H1 (cell line): ENCODE results near the gene SLC35F3. TPM values are rescaled to one million over a fixed set of nuclear protein-coding genes. Genes with fewer than 3 reads are reported as not detected.

Experiments
- CTCF ChIA-PET: fragments of 300-600 bp; sonication (Branson Sonifier 250); formaldehyde crosslinking; loops from one replicate; lab custom pipeline; 2021; ENCODE audit not compliant: partially characterized antibody; lab: Charles Lee
- POLR2A ChIA-PET: fragments of 300-600 bp; sonication (Branson Sonifier 250); formaldehyde crosslinking; loops from one replicate; lab custom pipeline; 2021; ENCODE audit warnings: inconsistent platforms; ENCODE audit not compliant: partially characterized antibody; lab: Charles Lee
- DNase-seq, 2 experiments: peaks; one replicate each; pipeline versions ENCODE4 v3.0.0 to v3.0.0-alpha.2; 2010 to 2022; ENCODE audit warnings: low spot score in 2 of 2, low read depth in 1 of 2, mixed read lengths in 1 of 2
- FAIRE-seq: peaks from 2 replicates; lab custom pipeline; 2011; peaks lifted over from hg19 to GRCh38; lab: Jason Lieb, UNC
- H2AFZ ChIP-seq: 2 replicates; pipeline ENCODE4 v1.8.1; 2012; ENCODE audit warnings: low read length, inconsistent platforms
- H2AK5ac ChIP-seq: 2 replicates; pipeline ENCODE4 v1.6.1; 2013; ENCODE audit warnings: low read depth, low read length
- H2BK120ac ChIP-seq: replicated peaks from 2 replicates; pipeline ENCODE3; 2013; ENCODE audit warnings: low read depth, low read length, inconsistent platforms
- H2BK12ac ChIP-seq: 2 replicates; pipeline ENCODE4 v1.6.1; 2013; ENCODE audit warnings: low read depth, low read length
- H2BK15ac ChIP-seq: 2 replicates; pipeline ENCODE4 v1.6.1; 2013; ENCODE audit warnings: low read length
- H2BK20ac ChIP-seq: 2 replicates; pipeline ENCODE4 v1.6.1; 2013; ENCODE audit warnings: low read length
- H2BK5ac ChIP-seq: 2 replicates; pipeline ENCODE4 v1.6.1; 2013; ENCODE audit warnings: low read depth, low read length
- H3K14ac ChIP-seq: 2 replicates; pipeline ENCODE4 v1.6.1; 2013; ENCODE audit warnings: inconsistent platforms; ENCODE audit not compliant: insufficient read length
- H3K18ac ChIP-seq: 2 replicates; pipeline ENCODE4 v1.6.1; 2013; ENCODE audit warnings: low read length; ENCODE audit errors: extremely low read depth
- H3K23ac ChIP-seq: 2 replicates; pipeline ENCODE4 v1.6.1; 2013; ENCODE audit warnings: inconsistent platforms; ENCODE audit not compliant: insufficient read length
- H3K23me2 ChIP-seq: 2 replicates; pipeline ENCODE4 v1.6.1; 2013; ENCODE audit warnings: low read depth, low read length
- H3K27ac ChIP-seq: 2 replicates; pipeline ENCODE4 v1.6.1; 2011; ENCODE audit warnings: low read depth, low read length, inconsistent platforms
- H3K27me3 ChIP-seq, 4 experiments: replicated peaks in 1 of 4; 1 replicate in 1 of 4; 2 replicates in 3 of 4; pipeline versions ENCODE4 v1.6.1 to v1.8.1; 2011 to 2013; ENCODE audit warnings: low read length in 3 of 4, mild to moderate bottlenecking in 3 of 4, inconsistent platforms in 2 of 4, mixed read lengths in 2 of 4, moderate library complexity in 1 of 4; ENCODE audit not compliant: control insufficient read depth in 3 of 4, insufficient read depth in 3 of 4; ENCODE audit errors: extremely low read depth in 1 of 4
- H3K36me3 ChIP-seq, 4 experiments: 2 replicates each; pipeline versions ENCODE4 v1.6.1 to v1.8.1; 2011 to 2013; ENCODE audit warnings: mild to moderate bottlenecking in 4 of 4, low read length in 3 of 4, moderate library complexity in 2 of 4, control low read depth in 1 of 4, inconsistent platforms in 1 of 4; ENCODE audit not compliant: insufficient read depth in 4 of 4, control insufficient read depth in 2 of 4
- H3K4ac ChIP-seq: replicated peaks from 2 replicates; pipeline ENCODE3; 2013; ENCODE audit warnings: low read length, low read depth, mixed read lengths, inconsistent platforms; ENCODE audit not compliant: insufficient read length
- H3K4me1 ChIP-seq, 4 experiments: replicated peaks in 1 of 4; 1 replicate in 1 of 4; 2 replicates in 3 of 4; pipeline versions ENCODE4 v1.6.1 to v1.8.1; 2011 to 2013; ENCODE audit warnings: low read length in 3 of 4, inconsistent platforms in 2 of 4, mixed read lengths in 1 of 4; ENCODE audit not compliant: insufficient read depth in 4 of 4, control insufficient read depth in 3 of 4
- H3K4me2 ChIP-seq, 2 experiments: 2 replicates each; pipeline versions ENCODE4 v1.6.1 to v1.8.1; 2011 to 2013; ENCODE audit warnings: low read depth in 2 of 2, low read length in 2 of 2, control low read depth in 1 of 2, inconsistent platforms in 1 of 2, mild to moderate bottlenecking in 1 of 2; ENCODE audit not compliant: insufficient read depth in 1 of 2
- H3K4me3 ChIP-seq, 4 experiments: fragments of 200-600, 300-600 bp in 1 of 4; sonication (generic), shearing (Covaris generic), sonication (Bioruptor Twin) in 1 of 4; 2 replicates each; pipeline versions ENCODE4 v1.5.1 to v1.8.1; 2011 to 2016; ENCODE audit warnings: low read length in 4 of 4, low read depth in 3 of 4, control low read depth in 2 of 4, inconsistent platforms in 2 of 4, mild to moderate bottlenecking in 2 of 4, mixed read lengths in 1 of 4, moderate library complexity in 1 of 4; ENCODE audit not compliant: insufficient read depth in 2 of 4; ENCODE audit errors: extremely low read depth in 1 of 4
- H3K56ac ChIP-seq: replicated peaks from 2 replicates; pipeline ENCODE3; 2013; ENCODE audit warnings: low read depth, mild to moderate bottlenecking, mixed read lengths, low read length, inconsistent platforms; ENCODE audit not compliant: insufficient read length
- H3K79me1 ChIP-seq: 2 replicates; pipeline ENCODE4 v1.6.1; 2013; ENCODE audit warnings: low read depth, low read length, control low read depth
- H3K79me2 ChIP-seq, 2 experiments: 2 replicates each; pipeline versions ENCODE4 v1.6.1 to v1.8.1; 2012 to 2013; ENCODE audit warnings: low read length in 2 of 2, mild to moderate bottlenecking in 2 of 2, inconsistent platforms in 1 of 2; ENCODE audit not compliant: insufficient read depth in 2 of 2, control insufficient read depth in 1 of 2
- H3K9ac ChIP-seq, 4 experiments: replicated peaks in 1 of 4; 1 replicate in 1 of 4; 2 replicates in 3 of 4; pipeline versions ENCODE4 v1.6.1 to v1.8.1; 2011 to 2013; ENCODE audit warnings: low read depth in 3 of 4, low read length in 3 of 4, control low read depth in 2 of 4, mild to moderate bottlenecking in 2 of 4, moderate library complexity in 2 of 4, inconsistent platforms in 1 of 4; ENCODE audit errors: extremely low read depth in 1 of 4
- H3K9me3 ChIP-seq, 2 experiments: 2 replicates each; pipeline versions ENCODE4 v1.6.1 to v1.8.1; 2012 to 2013; ENCODE audit warnings: mild to moderate bottlenecking in 2 of 2, moderate library complexity in 2 of 2, control low read depth in 1 of 2, inconsistent platforms in 1 of 2, low read depth in 1 of 2, low read length in 1 of 2, mixed read lengths in 1 of 2; ENCODE audit not compliant: insufficient read depth in 2 of 2
- H4K20me1 ChIP-seq, 2 experiments: replicated peaks in 1 of 2; 2 replicates each; pipeline versions ENCODE3 to v1.8.1; 2011 to 2013; ENCODE audit warnings: inconsistent platforms in 2 of 2, low read length in 2 of 2, mild to moderate bottlenecking in 1 of 2; ENCODE audit not compliant: insufficient read depth in 2 of 2, control insufficient read depth in 1 of 2
- H4K5ac ChIP-seq: 2 replicates; pipeline ENCODE4 v1.6.1; 2013; ENCODE audit warnings: low read length, low read depth, mixed read lengths, inconsistent platforms; ENCODE audit not compliant: insufficient read length
- H4K8ac ChIP-seq: 2 replicates; pipeline ENCODE4 v1.8.0; 2013; ENCODE audit warnings: mild to moderate bottlenecking, moderate library complexity, low read length, inconsistent platforms; ENCODE audit not compliant: insufficient read depth; ENCODE audit errors: extremely low read depth
- H4K91ac ChIP-seq: replicated peaks from 2 replicates; pipeline ENCODE3; 2013; ENCODE audit warnings: low read length, mixed read lengths, inconsistent platforms; ENCODE audit not compliant: insufficient read length
- BCL11A ChIP-seq, 2 experiments: IDR thresholded peaks; one replicate each; pipeline ENCODE4 v1.6.1; 2011; ENCODE audit warnings: low read depth in 2 of 2, low read length in 2 of 2, mild to moderate bottlenecking in 2 of 2
- CBX8 ChIP-seq: fragments of 300-800, 300-1000 bp; sonication (generic); IDR thresholded peaks from 2 replicates; pipeline ENCODE4 v1.7.1; 2016; ENCODE audit warnings: low read depth, low read length, borderline replicate concordance
- CTBP2 ChIP-seq: IDR thresholded peaks from 2 replicates; pipeline ENCODE4 v1.7.0; 2011; ENCODE audit warnings: borderline replicate concordance, mild to moderate bottlenecking, moderate library complexity, mixed read lengths, low read length; ENCODE audit not compliant: insufficient read depth, insufficient read length
- POU5F1 ChIP-seq: IDR thresholded peaks from 2 replicates; pipeline ENCODE4 v1.6.1; 2011; ENCODE audit warnings: low read depth, mild to moderate bottlenecking, low read length, moderate library complexity
- RNF2 ChIP-seq: fragments of 200-900, 300-1000 bp; sonication (generic); IDR thresholded peaks from 2 replicates; pipeline ENCODE4 v1.7.1; 2016; ENCODE audit warnings: borderline replicate concordance, low read depth, mild to moderate bottlenecking, antibody characterized with exemption, low read length; ENCODE audit not compliant: poor library complexity, severe bottlenecking; ENCODE audit errors: missing control alignments
- SIN3A ChIP-seq, 2 experiments: IDR thresholded peaks in 1 of 2; conservative IDR thresholded peaks in 1 of 2; 2 replicates each; pipeline ENCODE4 v1.6.1; 2011 to 2012; ENCODE audit warnings: low read length in 2 of 2, improper control_type of control experiment in 1 of 2, low read depth in 1 of 2, mild to moderate bottlenecking in 1 of 2
- SP4 ChIP-seq: IDR thresholded peaks from 2 replicates; pipeline ENCODE4 v1.6.1; 2012; ENCODE audit warnings: low read length, inconsistent platforms
- TAF1 ChIP-seq: IDR thresholded peaks from 2 replicates; pipeline ENCODE4 v1.6.1; 2011; ENCODE audit warnings: mild to moderate bottlenecking, low read depth, low read length
- TEAD4 ChIP-seq: IDR thresholded peaks from 2 replicates; pipeline ENCODE4 v1.6.1; 2012; ENCODE audit warnings: low read depth, low read length, inconsistent platforms, mixed read lengths
- YY1 ChIP-seq: IDR thresholded peaks from 2 replicates; pipeline ENCODE4 v1.6.1; 2011; ENCODE audit warnings: low read depth, mild to moderate bottlenecking, low read length
- WGBS, 2 experiments: shearing (Covaris generic) in 1 of 2; methylation state at CpG; one replicate each; pipeline versions ENCODE4 v1.1.6 to v1.1.7; 2013 to 2015; ENCODE audit warnings: low lambda C conversion rate in 2 of 2, mixed read lengths in 2 of 2, inconsistent platforms in 1 of 2, low coverage in 1 of 2, missing lambda C conversion rate in 1 of 2; ENCODE audit not compliant: insufficient replicate concordance in 2 of 2, insufficient coverage in 1 of 2, insufficient read length in 1 of 2; ENCODE audit errors: extremely low coverage in 1 of 2, missing lambda C conversion rate in 1 of 2; 5-methylcytosine and 5-hydroxymethylcytosine counted together
- polyA plus RNA-seq, 7 experiments: library from polyadenylated mRNA; depleted of rRNA in 3 of 7; stranded (reverse) in 5 of 7; unstranded in 2 of 7; fragments of >200 nt in 5 of 7; fragments of 200-250 nt in 2 of 7; gene quantifications; 1 replicate in 5 of 7; 2 replicates in 1 of 7; 4 replicates in 1 of 7; pipeline versions ENCODE4 v1.2.1 to v1.2.3, GENCODE V29; 2011 to 2013; ENCODE audit warnings: missing spikeins in 2 of 7, mixed read lengths in 2 of 7
- total RNA-seq: library from RNA; stranded (reverse); fragmentation: NEBNext Ultra II Directional; extraction: Animal tissue kit (Norgen Biotek cat#: 25700); gene quantifications from 2 replicates; pipeline ENCODE4 v1.2.1, GENCODE V29; 2021

SLC35F3 gene
- total and polyA plus RNA-seq, 2 of the 8 experiments (the other 6 are each of a cell fraction or from before 2014, with no cell fraction given): 0.78 to 1.2 TPM

GRCh38 chr1:234292548-234292947, 388.1 kb downstream of the SLC35F3 start:
- no peak overlapping the region for H2BK12ac ChIP-seq
- peaks cover 0 to 3% (median 0%) of the 10 kb centered on the region in 4 experiments; a peak in 1 of 7 replicates for H3K4me1 ChIP-seq
- no peak overlapping the region for H3K18ac ChIP-seq
- no peak overlapping the region for H4K91ac ChIP-seq
- H3K23me2 ChIP-seq: no peaks in the 10 kb centered on the region
- CTCF ChIA-PET: interaction anchor here (0.5 to 5.6 kb wide), 3 partner anchors 11 to 367 kb away, joined by 3 to 79 read pairs (median 4); no protein-coding TSS in a partner anchor
- no peak overlapping the region for H3K4me2 ChIP-seq
- WGBS, 2 experiments: 92% methylated on average over 2 of the region's 2 CpGs; no CpG with 5 or more reads in 1 of the 2 experiments
- no peak overlapping the region for H3K4me3 ChIP-seq
- H2BK5ac ChIP-seq: no peak overlapping the region
- H3K4ac ChIP-seq: no peak overlapping the region
- H3K14ac ChIP-seq: no peak overlapping the region
- H2BK15ac ChIP-seq: no peak overlapping the region
- POLR2A ChIA-PET: no interaction called here
- H4K8ac ChIP-seq: no peak overlapping the region
- no peak overlapping the region for H3K9ac ChIP-seq
- no peaks in the 10 kb centered on the region for H3K27me3 ChIP-seq
- H4K5ac ChIP-seq: no peak overlapping the region
- no peak overlapping the region for H3K56ac ChIP-seq
- no peak overlapping the region for H2BK20ac ChIP-seq
- H3K9me3 ChIP-seq: peaks cover 3 to 7% of the 10 kb centered on the region in 2 experiments; a peak in 1 of 4 replicates
- H2BK120ac ChIP-seq: no peak overlapping the region
- H3K79me2 ChIP-seq: no peaks in the 10 kb centered on the region
- no peak for DNase-seq
- TF ChIP-seq CBX8 (no peak), POU5F1 (no peak), BCL11A (IDR thresholded peaks at IDR 0.05; ENCODE audit: low read depth in 2 of 2, low read length in 2 of 2) (no peak), TAF1 (no peak), SIN3A (conservative IDR thresholded peaks at IDR 0.05 in 1 of 2, IDR thresholded peaks at IDR 0.05 in 1 of 2; ENCODE audit: low read depth in 1 of 2, low read length in 2 of 2) (no peak), CTBP2 (no peak), SP4 (no peak), TEAD4 (no peak), RNF2 (no peak), YY1 (no peak)
- TF ChIP-seq, all 59 proteins: peak for 0
- Histone ChIP-seq H2AFZ (no peak overlapping the region), H3K36me3 (no peaks in the 10 kb centered on the region), H3K23ac (no peak overlapping the region), H3K27ac (no peak overlapping the region), H2AK5ac (no peak overlapping the region), H3K79me1 (no peaks in the 10 kb centered on the region), H4K20me1 (no peaks in the 10 kb centered on the region)
- FAIRE-seq: no peak
